Common myeloid progenitor, CD34-positive (primary cell): ENCODE results near the gene ASAP3.

Experiments used
- CTCF ChIA-PET: fragments of 350-600 bp; sonication (Branson Sonifier 250); formaldehyde crosslinking; loops from one replicate; lab custom pipeline; 2021; ENCODE audit warnings: antibody characterized with exemption; lab: Charles Lee
- POLR2A ChIA-PET: fragments of 350-600 bp; sonication (Branson Sonifier 250); formaldehyde crosslinking; loops from one replicate; lab custom pipeline; 2021; ENCODE audit warnings: antibody characterized with exemption; lab: Charles Lee
- DNase-seq, 3 donors: peaks; one replicate each; pipeline versions ENCODE4 v3.0.0 to v3.0.0-alpha.2; 2013
- H3K27ac ChIP-seq, 2 experiments: 1 replicate in 1 of 2; 2 replicates in 1 of 2; pipeline ENCODE4 v1.7.0; 2013; ENCODE audit warnings: inconsistent platforms in 2 of 2, low read length in 2 of 2, mild to moderate bottlenecking in 2 of 2, low read depth in 1 of 2, moderate library complexity in 1 of 2; ENCODE audit not compliant: severe bottlenecking in 2 of 2, insufficient read depth in 1 of 2, poor library complexity in 1 of 2
- H3K27me3 ChIP-seq, 5 experiments: replicated peaks in 2 of 5; 1 replicate in 3 of 5; 2 replicates in 2 of 5; pipeline versions ENCODE4 v1.6.1 to v1.7.0; 2013; ENCODE audit warnings: low read length in 4 of 5, mild to moderate bottlenecking in 2 of 5, moderate library complexity in 2 of 5, inconsistent platforms in 1 of 5; ENCODE audit not compliant: insufficient read depth in 5 of 5, control insufficient read depth in 4 of 5
- H3K36me3 ChIP-seq, 4 experiments: 1 replicate in 2 of 4; 2 replicates in 2 of 4; pipeline versions ENCODE4 v1.6.1 to v1.7.0; 2013; ENCODE audit warnings: low read length in 3 of 4, control low read depth in 1 of 4, mild to moderate bottlenecking in 1 of 4; ENCODE audit not compliant: control insufficient read depth in 4 of 4, insufficient read depth in 4 of 4
- H3K4me1 ChIP-seq, 4 experiments: 1 replicate in 3 of 4; 2 replicates in 1 of 4; pipeline versions ENCODE4 v1.6.1 to v1.7.1; 2013; ENCODE audit warnings: low read length in 3 of 4, mild to moderate bottlenecking in 3 of 4, control low read depth in 1 of 4, inconsistent platforms in 1 of 4, moderate library complexity in 1 of 4; ENCODE audit not compliant: control insufficient read depth in 4 of 4, insufficient read depth in 4 of 4; ENCODE audit errors: control extremely low read depth in 1 of 4
- H3K4me3 ChIP-seq, 7 experiments: 1 replicate in 4 of 7; 2 replicates in 3 of 7; pipeline versions ENCODE4 v1.5.1 to v1.7.0; 2013; ENCODE audit warnings: mild to moderate bottlenecking in 7 of 7, low read length in 6 of 7, moderate library complexity in 6 of 7, inconsistent platforms in 2 of 7, low read depth in 2 of 7, control low read depth in 1 of 7; ENCODE audit not compliant: insufficient read depth in 4 of 7, control insufficient read depth in 1 of 7; ENCODE audit errors: extremely low read depth in 1 of 7
- H3K9me3 ChIP-seq, 5 experiments: 1 replicate in 4 of 5; 2 replicates in 1 of 5; pipeline versions ENCODE4 v1.6.1 to v1.7.1; 2013; ENCODE audit warnings: low read length in 4 of 5, mild to moderate bottlenecking in 2 of 5, inconsistent platforms in 1 of 5, low read depth in 1 of 5, moderate library complexity in 1 of 5; ENCODE audit not compliant: control insufficient read depth in 4 of 5, insufficient read depth in 2 of 5; ENCODE audit errors: control extremely low read depth in 1 of 5
- WGBS: methylation state at CpG from one replicate; pipeline ENCODE4 v1.1.5; 2013; ENCODE audit not compliant: insufficient coverage; 5-methylcytosine and 5-hydroxymethylcytosine counted together

ASAP3 gene

DNA sequence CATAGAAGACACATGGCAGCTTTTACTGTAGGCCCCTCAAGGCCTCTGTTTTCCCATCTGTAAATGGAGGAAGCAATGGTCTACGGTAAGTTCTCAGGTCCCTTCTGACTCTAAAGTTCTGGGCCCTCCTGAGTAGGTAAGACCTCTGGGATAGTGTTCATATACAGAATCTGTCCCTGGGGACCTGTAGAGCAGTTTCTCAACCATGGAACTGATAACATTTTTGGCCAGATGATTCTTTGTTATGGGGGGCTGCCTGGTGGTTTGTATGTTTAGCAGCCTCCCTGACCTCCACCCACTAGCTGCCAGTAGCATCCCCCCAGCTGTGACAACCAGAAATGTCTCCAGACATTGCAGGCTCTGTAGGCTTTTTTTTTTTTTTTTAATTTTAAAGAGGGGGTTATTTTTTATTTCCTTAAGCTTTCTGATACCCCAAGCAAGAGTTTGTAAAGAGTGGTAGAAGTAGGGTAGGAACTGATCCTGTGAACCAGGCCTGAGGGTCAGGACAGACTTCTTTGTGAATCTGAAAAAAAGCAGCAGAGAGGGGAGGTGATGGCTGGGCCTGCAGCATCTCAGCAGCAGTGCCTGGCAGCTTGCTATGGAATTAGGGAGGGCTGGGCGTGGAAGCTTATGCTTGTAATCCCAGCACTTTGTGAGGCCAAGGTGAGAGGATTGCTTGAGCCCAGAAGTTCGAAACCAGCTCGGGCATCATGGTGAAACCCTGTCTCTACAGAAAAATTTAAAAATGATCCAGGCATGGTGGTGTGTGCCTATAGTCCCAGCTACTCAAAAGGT is 39.2 kb downstream of the ASAP3 start:
- H3K4me1 ChIP-seq = no peaks in the 10 kb centered on the region
- 100% methylated on average over 4 of the region's 4 CpGs for WGBS
- no peak overlapping the region for H3K4me3 ChIP-seq
- H3K36me3 ChIP-seq = no peaks in the 10 kb centered on the region
- H3K9me3 ChIP-seq = no peaks in the 10 kb centered on the region
- no peak overlapping the region for H3K27ac ChIP-seq
- H3K27me3 ChIP-seq = peaks cover 0 to 2% (median 0%) of the 10 kb centered on the region in 5 experiments
- POLR2A ChIA-PET = no interaction called here
- CTCF ChIA-PET = interaction anchor here (0.6 kb wide), 1 partner anchor 209 kb away, joined by 3 read pairs; no protein-coding TSS in a partner anchor
- no peak for DNase-seq

- H3K36me3 ChIP-seq = no peaks in the 10 kb centered on the region
- no peaks in the 10 kb centered on the region for H3K9me3 ChIP-seq
- WGBS = 100% methylated on average over 2 of the region's 4 CpGs
- peaks cover 0 to 2% (median 0%) of the 10 kb centered on the region in 5 experiments for H3K27me3 ChIP-seq
- POLR2A ChIA-PET = no interaction called here
- no peak overlapping the region for H3K4me3 ChIP-seq
- no peak overlapping the region for H3K27ac ChIP-seq
- DNase-seq = no peak
- CTCF ChIA-PET = interaction anchor here (0.6 kb wide), 1 partner anchor 394 kb away, joined by 3 read pairs; no protein-coding TSS in a partner anchor
- no peaks in the 10 kb centered on the region for H3K4me1 ChIP-seq
Observed at GRCh38 chr1:23444104-23444533, 39.9 kb downstream of the ASAP3 start.

GRCh38 chr1:23442751-23443150 is 41.2 kb downstream of the ASAP3 start:
- ChIA-PET POLR2A (interaction anchor here (0.6 kb wide), 1 partner anchor 224 kb away, joined by 3 read pairs; no protein-coding TSS in a partner anchor), CTCF (no interaction called here)
- Histone ChIP-seq H3K27me3 (peaks cover 0 to 2% (median 0%) of the 10 kb centered on the region in 5 experiments), H3K4me3 (no peak overlapping the region), H3K4me1 (no peaks in the 10 kb centered on the region), H3K36me3 (no peaks in the 10 kb centered on the region), H3K9me3 (no peaks in the 10 kb centered on the region), H3K27ac (no peak overlapping the region)
- no peak for DNase-seq
- WGBS = 81% methylated on average over 2 of the region's 3 CpGs

DNA sequence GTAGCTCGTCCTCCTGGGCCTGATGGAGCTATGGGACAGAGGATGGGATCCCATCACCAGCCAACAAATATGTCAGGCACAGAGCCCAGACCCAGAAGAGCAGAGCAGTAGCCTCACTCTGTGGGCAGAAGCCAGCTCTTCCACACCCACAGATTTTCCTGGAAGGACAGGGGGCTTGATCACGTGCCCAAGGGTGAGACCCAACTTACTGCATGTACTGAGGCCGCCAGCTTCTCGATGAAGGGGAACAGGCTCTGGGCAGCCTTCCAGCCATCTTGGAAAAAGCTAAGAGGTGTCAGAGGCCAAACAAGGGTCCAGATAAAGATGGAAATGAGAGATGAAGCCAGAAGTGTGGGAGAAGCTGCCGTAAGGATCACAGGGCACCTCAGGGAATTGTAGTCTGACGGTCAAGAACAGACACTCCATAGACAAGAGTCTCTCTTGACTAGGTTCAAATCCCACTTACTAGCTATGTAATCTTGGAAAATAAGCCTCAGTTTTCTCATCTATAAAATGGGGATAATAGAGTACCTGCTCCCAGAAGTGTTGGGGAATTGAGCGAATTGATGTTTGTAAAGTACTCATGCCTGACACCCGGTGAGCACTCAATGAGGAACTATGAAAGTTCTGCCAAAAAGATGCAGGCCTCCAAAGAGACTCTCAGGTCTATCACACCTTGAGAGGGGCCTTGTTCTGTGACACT is 42.4 kb downstream of the ASAP3 start:
- Histone ChIP-seq H3K4me1 (no peaks in the 10 kb centered on the region), H3K9me3 (no peaks in the 10 kb centered on the region), H3K36me3 (no peaks in the 10 kb centered on the region), H3K27ac (no peak overlapping the region), H3K27me3 (peaks cover 0 to 2% (median 0%) of the 10 kb centered on the region in 5 experiments), H3K4me3 (no peak overlapping the region)
- no peak for DNase-seq
- 97% methylated on average over 7 of the region's 8 CpGs for WGBS
- ChIA-PET POLR2A (no interaction called here), CTCF (interaction anchor here (1.0 kb wide), 1 partner anchor 20 kb away, joined by 5 read pairs; no protein-coding TSS in a partner anchor)

- Histone ChIP-seq H3K27me3 (peaks cover 0 to 4% (median 0%) of the 10 kb centered on the region in 5 experiments), H3K27ac (no peak overlapping the region), H3K4me1 (peaks cover 0 to 2% (median 0%) of the 10 kb centered on the region in 4 experiments), H3K36me3 (no peaks in the 10 kb centered on the region), H3K4me3 (no peak overlapping the region), H3K9me3 (no peaks in the 10 kb centered on the region)
- ChIA-PET POLR2A (no interaction called here), CTCF (no interaction called here)
- WGBS = 100% methylated on average over 7 of the region's 8 CpGs
- no peak for DNase-seq
Observed at GRCh38 chr1:23438545-23438944, 45.4 kb downstream of the ASAP3 start.

- POLR2A ChIA-PET = no interaction called here
- CTCF ChIA-PET = no interaction called here
Observed at GRCh38 chr1:23437355-23437664, 46.7 kb downstream of the ASAP3 start.

More at GRCh38 chr1:23437355-23437664, 46.7 kb downstream of the ASAP3 start:
- Histone ChIP-seq H3K27me3 (peaks cover 0 to 6% (median 0%) of the 10 kb centered on the region in 5 experiments), H3K4me3 (no peak overlapping the region), H3K4me1 (peaks cover 0 to 2% (median 0%) of the 10 kb centered on the region in 4 experiments), H3K9me3 (no peaks in the 10 kb centered on the region), H3K36me3 (no peaks in the 10 kb centered on the region), H3K27ac (no peak overlapping the region)
- DNase-seq = no peak
- whole genome bisulfite sequencing = 95% methylated on average over 13 of the region's 13 CpGs
